Iris pigment epithelial cell (primary cell): ENCODE measurements around the gene PSMD13.
"Not testable (repeated sequence)": the region's sequence is repeated elsewhere in the genome, so short reads cannot be mapped to it uniquely, and the experiment has no call there.

Experiments
- DNase-seq: peaks from one replicate; pipeline ENCODE4 v3.0.0-alpha.2; 2011; ENCODE audit warnings: low read depth

PSMD13 gene

GRCh38 chr11:218815-219593 lies 17.8 kb upstream of the PSMD13 start:
- DNase-seq, result no peak

- DNase-seq, result not testable (repeated sequence)
Measured at GRCh38 chr11:220641-221215, 16.0 kb upstream of the PSMD13 start.

GRCh38 chr11:221539-221938 lies 15.2 kb upstream of the PSMD13 start:
- DNase-seq, result no peak

- no peak for DNase-seq
Measured at GRCh38 chr11:221998-222789, 14.6 kb upstream of the PSMD13 start.

GRCh38 chr11:223026-223789 lies 13.6 kb upstream of the PSMD13 start:
- no peak for DNase-seq

- DNase-seq, result no peak
Measured at GRCh38 chr11:223884-224283, 12.9 kb upstream of the PSMD13 start.

- DNase-seq, result no peak
Measured at GRCh38 chr11:224424-224823, 12.4 kb upstream of the PSMD13 start.

- peak; percentile 32 for DNase-seq
Measured at GRCh38 chr11:225734-226453, 10.9 kb upstream of the PSMD13 start.

GRCh38 chr11:227824-228379 lies 8.9 kb upstream of the PSMD13 start:
- no peak for DNase-seq

- no peak for DNase-seq
Measured at GRCh38 chr11:230431-230830, 6.3 kb upstream of the PSMD13 start.

GRCh38 chr11:232783-233565 lies 3.8 kb upstream of the PSMD13 start:
- no peak for DNase-seq

GRCh38 chr11:235180-235579 lies 1.6 kb upstream of the PSMD13 start:
- no peak for DNase-seq

- DNase-seq, result peak; percentile 30
Measured at GRCh38 chr11:235609-235996, 1.2 kb upstream of the PSMD13 start.

- DNase-seq, result peak; percentile 79
Measured at GRCh38 chr11:235997-236773, 591 bp upstream of the PSMD13 start, which contains the start of gene SIRT3. SIRT3 (minus strand) TSS chr11:236342; CDS start chr11:236328, 14 bp downstream.

GRCh38 chr11:238346-238745 lies 1.6 kb downstream of the PSMD13 start:
- not testable (repeated sequence) for DNase-seq

- DNase-seq, result no peak
Measured at GRCh38 chr11:240315-240714, 3.5 kb downstream of the PSMD13 start.

GRCh38 chr11:241634-242033 lies 4.9 kb downstream of the PSMD13 start:
- no peak for DNase-seq

- no peak for DNase-seq
Measured at GRCh38 chr11:244376-244775, 7.6 kb downstream of the PSMD13 start.

GRCh38 chr11:249062-249461 lies 12.3 kb downstream of the PSMD13 start:
- DNase-seq, result no peak

GRCh38 chr11:250274-250673 lies 13.5 kb downstream of the PSMD13 start:
- no peak for DNase-seq
